NOMO-1 (cell line): ENCODE results near the gene FUT8.
"Not testable (repeated sequence)": the region's sequence is repeated elsewhere in the genome, so short reads cannot be mapped to it uniquely, and the experiment has no call there.

Source experiments
- DNase-seq, 2 experiments: peaks; one replicate each; lab custom pipeline; 2025; ENCODE audit not compliant: unreplicated experiment in 2 of 2; lab: John Stamatoyannopoulos, UW

The FUT8 gene

GRCh38 chr14:65444230-65444629, 31.7 kb downstream of the FUT8 start:
- DNase-seq: no peak

- no peak for DNase-seq
Measured at GRCh38 chr14:65446159-65446558, 33.6 kb downstream of the FUT8 start.

- DNase-seq: no peak
Measured at GRCh38 chr14:65449647-65450046, 37.1 kb downstream of the FUT8 start.

- no peak for DNase-seq
Measured at GRCh38 chr14:65453807-65454480, 41.4 kb downstream of the FUT8 start.

GRCh38 chr14:65456247-65456646, 43.7 kb downstream of the FUT8 start:
- no peak for DNase-seq

- peak; percentile 7 to 40 for DNase-seq
Measured at GRCh38 chr14:65461730-65462129, 49.2 kb downstream of the FUT8 start.

- DNase-seq: no peak
Measured at GRCh38 chr14:65462411-65462810, 49.9 kb downstream of the FUT8 start.

- no peak for DNase-seq
Measured at GRCh38 chr14:65465584-65465983, 53.1 kb downstream of the FUT8 start.

- DNase-seq: not testable (repeated sequence)
Measured at GRCh38 chr14:65467926-65468325, 55.4 kb downstream of the FUT8 start.

GRCh38 chr14:65469903-65470302, 57.4 kb downstream of the FUT8 start:
- DNase-seq: no peak

- no peak for DNase-seq
Measured at GRCh38 chr14:65470404-65470880, 57.9 kb downstream of the FUT8 start.

GRCh38 chr14:65471038-65471878, 58.7 kb downstream of the FUT8 start:
- no peak for DNase-seq

GRCh38 chr14:65472189-65472588, 59.7 kb downstream of the FUT8 start:
- DNase-seq: no peak

- DNase-seq: no peak
Measured at GRCh38 chr14:65476273-65476941, 63.9 kb downstream of the FUT8 start.

GRCh38 chr14:65476942-65477318, 64.4 kb downstream of the FUT8 start:
- DNase-seq: no peak

GRCh38 chr14:65478017-65478416, 65.5 kb downstream of the FUT8 start:
- DNase-seq: no peak

GRCh38 chr14:65478596-65478995, 66.1 kb downstream of the FUT8 start:
- DNase-seq: no peak

GRCh38 chr14:65479386-65479785, 66.9 kb downstream of the FUT8 start:
- DNase-seq: no peak

GRCh38 chr14:65482757-65483438, 70.4 kb downstream of the FUT8 start:
- no peak for DNase-seq

GRCh38 chr14:65483647-65484046, 71.1 kb downstream of the FUT8 start:
- DNase-seq: no peak

- no peak for DNase-seq
Measured at GRCh38 chr14:65485516-65485915, 73.0 kb downstream of the FUT8 start.
